GM23248 (cell line): ENCODE measurements around the gene COA3.

Source experiments
- EZH2 ChIP-seq: fragments of 200-600 bp; sonication (generic); IDR thresholded peaks from 2 replicates; pipeline ENCODE4 v1.6.1; 2018; ENCODE audit warnings: antibody characterized with exemption, mild to moderate bottlenecking; ENCODE audit not compliant: insufficient read depth, poor library complexity, severe bottlenecking
- EZH2phosphoT487 ChIP-seq: fragments of 200-600 bp; sonication (generic); IDR thresholded peaks from 2 replicates; pipeline ENCODE4 v1.6.1; 2018; ENCODE audit warnings: antibody characterized with exemption, moderate library complexity, mild to moderate bottlenecking, low read depth; ENCODE audit not compliant: insufficient read depth

DNA sequence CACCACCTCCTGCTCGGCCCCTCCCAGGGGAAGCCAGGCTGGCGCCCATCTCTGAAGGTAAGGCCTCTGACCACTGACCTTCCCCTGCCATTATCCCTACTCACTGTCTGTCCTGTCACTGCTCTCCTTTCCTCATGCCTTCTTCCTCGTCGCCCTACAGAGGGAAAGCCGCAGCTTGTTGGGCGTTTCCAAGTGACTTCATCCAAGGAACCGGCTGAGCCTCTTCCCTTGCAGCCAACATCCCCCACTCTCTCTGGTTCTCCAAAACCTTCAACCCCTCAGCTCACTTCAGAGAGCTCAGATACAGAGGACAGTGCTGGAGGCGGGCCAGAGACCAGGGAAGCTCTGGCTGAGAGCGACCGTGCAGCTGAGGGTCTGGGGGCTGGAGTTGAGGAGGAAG, 3.0 kb downstream of the COA3 start:
- no peak for TF ChIP-seq EZH2
- TF ChIP-seq EZH2phosphoT487: no peak
